Thoracic aorta (tissue), 2 donors: ENCODE measurements around the gene ARHGAP24. TPM values are rescaled to one million over a fixed set of nuclear protein-coding genes. Genes with fewer than 3 reads are reported as not detected.

Experiments
- ATAC-seq: fragments of 150-250 bp; one replicate; pipeline ENCODE4 v1.8.0; 2017; ENCODE audit warnings: low read depth; ENCODE audit not compliant: insufficient number of reproducible peaks, low FRiP score
- DNase-seq: peaks from one replicate; pipeline ENCODE4 v3.0.0-alpha.2; 2020; ENCODE audit warnings: low spot score
- H3K27ac ChIP-seq, 2 donors: fragments of 200-600 bp; sonication (generic); 1 replicate in 1 of 2; 2 replicates in 1 of 2; pipeline ENCODE4 v1.5.1; 2016; ENCODE audit warnings: mild to moderate bottlenecking in 2 of 2, moderate library complexity in 2 of 2
- H3K27me3 ChIP-seq: fragments of 200-600 bp; sonication (generic); replicated peaks from 2 replicates; pipeline ENCODE4 v1.6.0; 2016; ENCODE audit warnings: mild to moderate bottlenecking; ENCODE audit not compliant: insufficient read depth
- H3K36me3 ChIP-seq: fragments of 200-600 bp; sonication (generic); one replicate; pipeline ENCODE4 v1.5.1; 2016
- H3K4me1 ChIP-seq, 2 donors: fragments of 200-600 bp; sonication (generic); 1 replicate in 1 of 2; 2 replicates in 1 of 2; pipeline versions ENCODE4 v1.5.1 to v1.6.0; 2016; ENCODE audit warnings: low read depth in 2 of 2, mild to moderate bottlenecking in 1 of 2; ENCODE audit not compliant: control insufficient read depth in 1 of 2
- H3K4me3 ChIP-seq: fragments of 200-600 bp; sonication (generic); 2 replicates; pipeline ENCODE4 v1.5.1; 2016; ENCODE audit warnings: mild to moderate bottlenecking
- H3K9me3 ChIP-seq: fragments of 200-600 bp; sonication (generic); 2 replicates; pipeline ENCODE4 v1.5.1; 2016
- total RNA-seq, 2 donors: library from RNA; depleted of rRNA; stranded (reverse); fragments of >200 nt; gene quantifications; one replicate each; pipeline versions ENCODE4 v1.1.0 to v1.2.3, GENCODE V29; 2016
- TF ChIP-seq, protein P1 (sequence below): fragments of 200-600 bp; sonication (generic); IDR thresholded peaks from one replicate; pipeline ENCODE4 v1.5.1; 2019; ENCODE audit warnings: antibody characterized with exemption

Gene ARHGAP24
- total RNA-seq, 2 donors from 2014 or later = 30.1 to 43.6 TPM

DNA sequence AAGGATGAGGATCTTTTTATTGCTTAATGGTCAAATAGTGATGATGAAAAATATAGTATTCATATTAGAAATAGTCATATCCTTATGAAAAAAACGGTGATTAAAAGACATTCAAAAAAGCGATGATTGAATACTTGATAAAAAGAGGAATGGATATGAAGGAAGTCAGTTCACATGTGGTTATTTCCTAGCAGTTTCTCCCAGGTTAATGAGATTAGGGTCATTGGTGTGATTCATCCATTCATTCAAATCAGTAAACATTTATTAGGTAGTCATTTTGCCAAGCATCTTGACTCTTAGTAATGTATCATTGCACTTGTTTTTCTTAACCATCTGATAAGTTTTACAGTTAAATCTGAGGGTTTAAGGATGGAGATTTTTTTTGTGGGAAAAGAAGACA is 294.1 kb downstream of the ARHGAP24 start:
- TF ChIP-seq, protein P1, sequence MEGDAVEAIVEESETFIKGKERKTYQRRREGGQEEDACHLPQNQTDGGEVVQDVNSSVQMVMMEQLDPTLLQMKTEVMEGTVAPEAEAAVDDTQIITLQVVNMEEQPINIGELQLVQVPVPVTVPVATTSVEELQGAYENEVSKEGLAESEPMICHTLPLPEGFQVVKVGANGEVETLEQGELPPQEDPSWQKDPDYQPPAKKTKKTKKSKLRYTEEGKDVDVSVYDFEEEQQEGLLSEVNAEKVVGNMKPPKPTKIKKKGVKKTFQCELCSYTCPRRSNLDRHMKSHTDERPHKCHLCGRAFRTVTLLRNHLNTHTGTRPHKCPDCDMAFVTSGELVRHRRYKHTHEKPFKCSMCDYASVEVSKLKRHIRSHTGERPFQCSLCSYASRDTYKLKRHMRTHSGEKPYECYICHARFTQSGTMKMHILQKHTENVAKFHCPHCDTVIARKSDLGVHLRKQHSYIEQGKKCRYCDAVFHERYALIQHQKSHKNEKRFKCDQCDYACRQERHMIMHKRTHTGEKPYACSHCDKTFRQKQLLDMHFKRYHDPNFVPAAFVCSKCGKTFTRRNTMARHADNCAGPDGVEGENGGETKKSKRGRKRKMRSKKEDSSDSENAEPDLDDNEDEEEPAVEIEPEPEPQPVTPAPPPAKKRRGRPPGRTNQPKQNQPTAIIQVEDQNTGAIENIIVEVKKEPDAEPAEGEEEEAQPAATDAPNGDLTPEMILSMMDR = no peak
- Histone ChIP-seq H3K27me3 (no peaks in the 10 kb centered on the region), H3K4me3 (no peak overlapping the region), H3K36me3 (no peaks in the 10 kb centered on the region), H3K27ac (no peak overlapping the region), H3K9me3 (no peaks in the 10 kb centered on the region), H3K4me1 (no peaks in the 10 kb centered on the region)
- ATAC-seq (no peak), DNase-seq (no peak)

DNA sequence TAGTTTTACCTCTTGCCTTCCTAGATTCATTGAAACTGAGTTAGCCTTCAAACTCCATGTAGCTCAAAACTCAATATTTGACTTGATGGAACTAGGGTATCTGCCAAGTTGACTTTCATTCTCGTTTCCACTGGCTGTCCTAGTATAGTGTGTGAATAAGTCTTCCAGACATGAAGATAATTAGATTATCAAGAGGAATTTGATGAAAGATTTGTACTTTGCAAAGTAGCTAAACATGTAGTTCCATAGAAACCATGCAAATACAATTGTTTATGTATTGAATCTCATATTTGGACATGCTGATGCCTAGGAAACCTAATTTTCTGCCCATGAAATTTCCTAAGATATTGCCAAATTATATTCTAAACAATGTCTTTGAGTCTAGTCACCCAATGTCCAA is 297.5 kb downstream of the ARHGAP24 start:
- TF ChIP-seq, protein P1 = no peak
- Histone ChIP-seq H3K4me1 (peaks cover 0 to 6% of the 10 kb centered on the region in 2 donors), H3K27ac (no peak overlapping the region), H3K27me3 (no peaks in the 10 kb centered on the region), H3K9me3 (no peaks in the 10 kb centered on the region), H3K4me3 (no peak overlapping the region), H3K36me3 (no peaks in the 10 kb centered on the region)
- DNase-seq = no peak
- no peak for ATAC-seq

DNA sequence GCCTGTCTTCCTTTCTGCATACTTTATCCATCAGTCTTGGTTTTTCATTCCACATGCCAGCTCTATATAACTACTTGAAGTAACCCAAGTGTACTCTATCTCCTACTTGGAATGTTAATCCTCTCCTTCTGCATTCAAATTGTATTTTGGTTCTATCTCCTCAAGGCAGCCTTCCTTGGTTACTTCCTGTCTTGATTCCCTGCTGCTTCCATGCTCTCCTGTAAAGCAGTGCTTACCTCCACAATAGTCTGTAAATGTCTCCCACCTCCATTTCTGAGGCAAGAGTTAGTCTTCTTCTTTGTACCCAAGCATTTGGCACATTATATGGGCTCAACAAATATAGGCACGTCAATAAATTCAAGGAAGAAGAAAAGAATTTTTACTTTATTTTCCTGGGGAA is 298.4 kb downstream of the ARHGAP24 start:
- no peak for DNase-seq
- Histone ChIP-seq H3K9me3 (no peaks in the 10 kb centered on the region), H3K27me3 (no peaks in the 10 kb centered on the region), H3K4me3 (no peak overlapping the region), H3K36me3 (no peaks in the 10 kb centered on the region), H3K4me1 (peaks cover 0 to 11% of the 10 kb centered on the region in 2 donors), H3K27ac (no peak overlapping the region)
- ATAC-seq = no peak
- TF ChIP-seq, protein P1 = no peak

DNA sequence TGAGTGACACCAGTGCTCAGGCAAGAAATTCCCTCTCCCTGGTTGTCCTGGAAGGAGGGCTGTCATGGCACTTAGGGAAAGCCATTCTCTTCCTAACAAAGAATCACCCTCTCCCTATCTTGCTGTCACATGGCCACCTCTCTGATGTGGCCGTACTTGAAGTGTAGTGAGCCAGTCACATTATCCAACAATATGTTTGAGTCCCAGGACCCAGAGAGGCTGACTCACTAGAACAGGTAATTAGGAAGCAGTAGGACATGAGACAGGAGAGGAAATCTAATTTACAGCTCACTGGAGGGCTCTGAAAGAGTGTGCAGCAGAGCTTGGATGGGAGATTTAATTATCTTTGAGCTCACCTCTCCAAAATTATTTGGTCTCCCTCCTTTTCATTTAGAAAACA is 299.1 kb downstream of the ARHGAP24 start:
- Histone ChIP-seq H3K4me3 (no peak overlapping the region), H3K9me3 (no peaks in the 10 kb centered on the region), H3K27me3 (no peaks in the 10 kb centered on the region), H3K4me1 (peaks cover 0 to 12% of the 10 kb centered on the region in 2 donors), H3K36me3 (no peaks in the 10 kb centered on the region), H3K27ac (no peak overlapping the region)
- DNase-seq = no peak
- TF ChIP-seq, protein P1 = no peak
- ATAC-seq = no peak

DNA sequence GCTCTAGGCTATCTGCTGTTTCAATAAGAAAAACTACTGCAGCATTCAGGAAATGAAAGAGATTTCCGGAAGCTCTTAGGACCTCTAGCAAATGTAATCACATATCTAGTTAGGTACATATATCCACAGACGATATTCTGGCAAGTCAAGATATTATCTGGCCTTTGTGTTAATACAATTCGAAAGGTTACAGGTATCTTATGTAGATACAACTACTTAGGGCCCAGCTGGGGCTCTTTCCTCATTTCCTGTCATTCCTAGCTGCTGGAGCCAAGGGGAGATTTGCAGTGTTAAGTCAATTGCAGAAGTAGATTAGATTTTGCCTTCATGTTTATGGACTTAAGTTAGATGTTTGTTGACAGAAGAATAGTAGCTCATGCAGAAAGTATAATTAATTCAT is 299.5 kb downstream of the ARHGAP24 start:
- TF ChIP-seq, protein P1 = no peak
- no peak for DNase-seq
- H3K9me3 ChIP-seq = no peaks in the 10 kb centered on the region
- H3K4me1 ChIP-seq = peaks cover under 1 to 12% of the 10 kb centered on the region in 2 donors
- no peak for ATAC-seq
- no peaks in the 10 kb centered on the region for H3K36me3 ChIP-seq
- H3K27me3 ChIP-seq = no peaks in the 10 kb centered on the region
- no peak overlapping the region for H3K27ac ChIP-seq
- no peak overlapping the region for H3K4me3 ChIP-seq
